Kasumi-1 (cell line): ENCODE measurements around the gene UPP1.
"Not testable (repeated sequence)": the region's sequence is repeated elsewhere in the genome, so short reads cannot be mapped to it uniquely, and the experiment has no call there.

Experiments
- DNase-seq, 2 experiments: peaks; one replicate each; lab custom pipeline; 2025; lab: John Stamatoyannopoulos, UW

UPP1 gene

DNA sequence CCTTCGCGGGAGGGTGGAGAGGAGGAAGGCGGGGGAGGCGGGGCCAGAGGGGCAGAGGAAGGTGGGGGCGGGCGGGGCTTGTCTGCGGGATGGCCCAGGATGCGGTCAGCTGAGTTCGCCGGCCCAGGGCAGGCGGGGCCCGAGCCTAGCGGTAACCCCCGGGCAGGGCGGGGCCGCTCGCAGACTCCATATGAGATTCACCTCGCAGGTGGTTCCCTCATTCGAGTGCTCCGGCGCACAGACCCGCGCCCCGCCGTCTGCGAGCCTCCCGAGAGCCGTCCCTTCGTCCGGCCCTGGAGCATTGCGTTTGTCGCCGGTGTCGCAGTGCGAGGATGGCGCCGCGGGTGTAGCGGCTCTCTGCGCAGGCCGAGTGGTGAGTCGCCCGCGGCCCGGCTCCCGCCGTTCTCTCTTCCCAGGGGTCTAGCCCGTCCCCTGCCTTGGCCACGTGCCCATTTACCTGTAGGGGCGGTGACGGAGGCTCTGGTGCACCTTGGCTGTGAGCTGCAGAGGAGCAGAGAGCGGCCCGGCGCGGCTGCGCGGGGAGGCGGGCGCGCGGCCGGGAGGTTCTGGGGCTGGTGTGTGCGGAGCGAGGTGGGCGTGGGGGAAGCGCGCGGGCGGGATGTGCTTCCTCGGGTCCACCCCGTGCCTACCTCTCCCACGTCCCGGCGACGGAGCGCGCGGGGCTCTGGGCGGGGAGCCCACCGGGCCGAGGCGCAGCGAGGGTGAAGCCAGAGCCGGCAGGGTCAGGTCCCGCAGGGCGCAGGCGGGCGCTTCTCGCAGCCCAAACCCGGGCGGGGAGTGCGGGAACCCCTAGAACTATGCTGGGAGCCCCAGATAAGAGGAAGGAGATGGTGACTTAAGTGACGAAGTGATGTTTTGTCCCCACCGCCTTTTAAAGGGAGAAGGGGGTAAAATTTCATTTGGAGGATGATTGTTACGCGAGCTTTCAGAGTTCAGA, at the start of gene UPP1:
TSS of gene UPP1 (plus strand) at position 220 of the 958 bp plus-strand sequence. CDS start 5,519 bp downstream, outside the sequence.
- DNase-seq = no peak

DNA sequence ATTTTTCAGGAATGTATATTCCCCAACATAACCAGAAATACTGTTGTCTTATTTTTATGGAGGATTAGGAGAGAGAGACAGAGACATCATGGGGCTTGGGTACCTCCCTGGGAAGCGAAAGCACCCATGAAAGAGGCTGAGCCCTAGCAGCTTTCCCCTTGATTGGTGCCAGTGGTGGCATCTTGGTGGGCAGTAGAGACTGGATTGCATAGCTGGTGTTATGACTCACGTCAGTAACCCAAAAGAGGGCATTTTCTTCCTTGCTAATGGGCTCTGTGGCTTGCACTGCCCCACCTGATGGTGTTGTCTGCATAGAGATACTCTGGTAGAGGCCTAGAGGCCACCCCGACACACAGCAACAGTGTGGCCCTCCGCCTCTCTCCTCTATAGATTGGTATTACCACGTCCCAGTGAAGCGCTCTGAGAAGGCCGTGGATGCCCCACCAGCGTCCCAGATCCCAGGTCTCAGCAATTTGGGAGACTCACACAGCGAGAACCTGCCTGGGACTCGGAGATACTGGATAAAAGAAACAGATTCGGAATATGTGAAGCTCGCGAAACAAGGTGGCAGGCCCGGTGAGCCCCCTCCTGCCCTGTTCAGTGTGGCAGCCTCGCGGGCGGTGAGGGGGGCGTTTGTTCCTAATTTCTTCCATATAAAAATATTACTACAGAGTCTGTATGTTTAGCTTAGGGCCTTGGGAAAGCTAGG, 48.0 kb upstream of the UPP1 start:
- DNase-seq = no peak

- no peak for DNase-seq
These were observed 47.5 kb upstream of the UPP1 start for GRCh38 chr7:48041653-48041970.

DNA sequence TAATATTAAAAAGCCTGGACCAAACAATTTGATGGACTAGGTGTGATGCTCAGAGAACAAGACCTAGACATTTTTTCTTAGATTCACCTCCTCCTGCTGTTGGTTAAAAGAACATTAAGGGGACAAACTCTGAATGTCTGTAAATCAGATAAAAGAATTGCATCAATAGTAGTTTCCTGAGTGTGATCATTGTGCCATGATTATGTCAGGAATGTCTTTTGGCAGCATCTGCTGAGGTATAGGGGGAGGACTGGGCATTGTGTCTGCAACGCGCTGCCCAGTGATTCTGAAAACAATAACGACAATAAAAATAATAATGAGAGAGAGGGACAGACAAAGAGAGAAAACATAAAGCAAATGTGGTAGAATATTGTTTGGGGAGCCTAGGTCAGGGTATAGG, 46.8 kb upstream of the UPP1 start:
- no peak for DNase-seq

GRCh38 chr7:48042636-48043035, 46.4 kb upstream of the UPP1 start:
- no peak for DNase-seq

GRCh38 chr7:48045195-48045765, 43.8 kb upstream of the UPP1 start:
- no peak for DNase-seq

- DNase-seq = no peak
These were observed 42.6 kb upstream of the UPP1 start for GRCh38 chr7:48046458-48046857.

DNA sequence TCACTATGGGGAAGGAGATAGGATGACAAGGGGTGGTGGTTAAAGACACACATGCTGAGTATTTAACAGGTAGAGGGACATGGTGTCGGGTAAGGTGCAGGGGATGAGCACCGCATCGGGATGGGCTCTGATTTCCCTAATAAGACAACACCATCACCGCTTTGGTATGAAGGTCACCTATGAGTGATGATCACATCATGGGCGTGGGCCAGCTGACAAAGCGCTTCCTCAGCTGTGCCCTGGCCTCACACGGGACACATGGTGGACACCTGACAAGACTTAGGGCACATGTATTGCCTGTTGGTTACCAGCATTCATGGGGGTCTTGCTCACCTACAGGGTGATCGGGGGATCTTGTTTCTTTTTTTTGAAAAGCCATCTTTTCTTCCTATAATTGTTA, 41.0 kb upstream of the UPP1 start:
- no peak for DNase-seq

DNA sequence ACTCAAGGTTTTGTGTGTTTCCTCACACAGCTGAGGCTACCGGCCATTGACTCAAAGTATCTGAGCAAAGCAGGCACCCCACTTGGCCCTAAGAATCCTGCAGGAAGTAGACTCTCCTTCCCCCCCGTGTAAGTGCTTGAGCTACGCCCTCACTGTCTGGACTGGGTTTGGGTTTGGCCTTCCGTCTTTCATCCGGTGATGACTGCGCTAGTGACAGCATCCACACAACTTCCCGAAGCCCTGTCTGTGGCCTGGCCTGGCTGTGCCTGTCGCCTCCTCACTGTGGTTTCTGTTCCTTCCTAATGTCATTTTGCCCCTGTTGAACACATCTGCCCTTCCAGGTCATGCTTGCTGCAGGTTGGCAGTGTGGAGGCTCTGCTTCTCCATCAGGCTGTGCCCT, 39.2 kb upstream of the UPP1 start:
- no peak for DNase-seq

DNA sequence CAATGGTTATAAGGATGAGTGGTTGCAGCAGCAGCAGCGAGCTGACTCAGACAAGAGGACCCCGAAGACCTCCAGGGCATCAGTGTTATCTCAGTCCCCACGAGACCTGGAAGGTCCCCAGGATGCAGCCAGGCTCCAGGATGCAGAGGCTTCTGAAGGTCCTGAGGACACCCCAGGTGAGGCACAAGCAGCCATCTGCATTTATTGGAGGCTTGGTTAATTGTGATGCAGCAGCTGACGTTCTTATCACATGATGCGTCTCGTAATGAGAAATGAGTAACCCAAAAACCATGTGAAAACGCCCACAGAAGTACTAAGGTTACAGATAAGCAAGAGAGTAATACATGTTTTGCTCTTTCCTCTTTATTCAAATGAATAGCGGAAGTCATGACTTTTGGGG, 36.3 kb upstream of the UPP1 start:
- DNase-seq = no peak

- no peak for DNase-seq
These were observed 35.3 kb upstream of the UPP1 start for GRCh38 chr7:48053736-48054135.

DNA sequence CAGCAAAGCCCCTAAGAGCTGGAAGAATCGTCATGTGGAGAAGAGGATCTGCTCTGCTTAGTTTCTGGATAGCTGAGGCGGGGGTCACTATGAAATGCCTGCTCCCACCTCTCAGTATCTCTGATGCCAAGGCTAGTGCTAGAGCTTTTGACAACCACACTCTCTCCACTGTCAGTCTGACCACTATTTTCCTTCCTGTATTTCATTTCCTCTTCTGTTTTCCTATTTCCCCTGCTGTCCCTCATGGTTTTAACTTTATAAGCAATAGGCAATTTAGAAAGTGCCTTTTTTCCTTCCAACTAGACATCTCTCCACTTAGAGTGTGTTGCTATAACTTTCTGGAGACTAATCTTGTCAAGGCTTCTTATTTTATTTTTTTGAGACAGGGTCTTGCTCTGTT, 30.1 kb upstream of the UPP1 start:
- DNase-seq = peak; percentile 14 to 21

- no peak for DNase-seq
These were observed 29.4 kb upstream of the UPP1 start for GRCh38 chr7:48059706-48060105.

DNA sequence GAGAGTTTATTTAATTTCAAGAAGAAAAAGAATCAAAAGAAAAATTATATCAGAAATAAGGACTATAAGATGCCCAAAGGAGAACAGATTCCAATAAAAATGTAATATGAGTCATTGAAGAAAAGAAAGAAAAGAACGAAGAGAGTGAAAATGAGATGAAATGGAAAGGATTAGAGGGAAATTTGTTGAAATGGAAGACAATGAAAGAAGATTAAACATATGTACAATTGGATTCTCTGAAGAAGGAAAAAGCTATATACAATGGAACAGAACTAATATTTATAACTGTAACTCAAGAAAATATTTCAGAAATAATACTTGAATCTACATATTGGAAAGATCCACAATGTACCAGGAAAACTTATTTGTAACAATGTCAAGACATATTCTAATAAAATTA, 25.1 kb upstream of the UPP1 start:
- no peak for DNase-seq

DNA sequence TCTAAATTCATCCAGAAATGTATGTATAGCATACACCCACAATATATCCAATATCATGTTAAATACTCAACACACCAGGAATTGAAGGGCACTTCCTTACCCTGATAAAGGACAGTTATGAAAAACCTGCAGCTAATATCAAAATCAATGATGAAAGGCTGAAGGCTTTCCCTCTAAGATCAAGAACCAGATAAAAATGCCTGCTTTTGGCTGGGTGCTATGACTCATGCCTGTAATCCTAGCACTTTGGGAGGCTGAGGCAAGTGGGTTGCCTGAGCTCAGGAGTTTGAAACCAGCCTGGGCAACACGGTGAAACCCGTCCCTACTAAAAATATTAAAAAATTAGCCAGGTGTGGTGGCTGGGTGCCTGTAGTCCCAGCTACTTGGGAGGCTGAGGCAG, 21.6 kb upstream of the UPP1 start:
- DNase-seq = no peak

GRCh38 chr7:48074204-48074654, 14.8 kb upstream of the UPP1 start:
- DNase-seq = no peak

DNA sequence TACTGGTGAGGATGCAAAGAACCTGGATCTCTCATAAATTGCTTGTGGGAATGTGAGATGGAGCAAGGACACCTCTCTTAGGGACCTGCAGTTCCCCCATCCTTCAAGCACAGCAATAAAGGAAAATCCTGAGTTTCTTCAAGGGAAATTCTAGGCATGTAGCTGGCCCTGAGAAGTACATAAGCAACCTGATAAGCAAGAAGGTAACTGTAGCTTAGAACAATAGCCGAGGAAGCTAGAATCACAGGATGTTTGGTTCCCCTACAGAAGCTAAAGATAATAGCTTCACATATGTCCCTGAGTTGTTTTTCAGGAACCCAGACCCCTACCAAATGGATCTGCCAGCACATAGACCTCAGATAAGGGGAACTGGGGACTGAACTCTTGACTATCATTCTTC, 11.6 kb upstream of the UPP1 start:
- DNase-seq = no peak

DNA sequence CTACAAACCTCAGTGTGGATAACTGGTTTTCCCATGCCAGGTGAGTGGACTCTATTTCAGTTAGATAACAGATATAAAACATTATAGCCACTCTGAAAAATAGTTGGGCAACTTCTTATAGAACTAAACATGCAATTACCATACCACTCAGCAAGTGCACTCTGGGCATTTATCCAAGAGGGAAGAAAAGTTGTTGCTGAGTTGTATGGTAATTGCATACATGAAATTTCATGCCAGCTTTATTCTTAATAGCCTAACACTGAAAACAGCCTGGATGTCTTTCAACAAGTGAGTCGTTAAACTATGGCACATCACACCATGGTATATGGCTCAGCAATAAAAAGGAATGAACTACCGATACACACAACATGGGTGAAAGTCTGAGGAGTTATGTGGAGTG, 10.6 kb upstream of the UPP1 start:
- DNase-seq = no peak

- not testable (repeated sequence) for DNase-seq
These were observed 6.7 kb upstream of the UPP1 start for GRCh38 chr7:48082378-48082777.

- DNase-seq = no peak
These were observed 5.8 kb upstream of the UPP1 start for GRCh38 chr7:48083114-48083830.

DNA sequence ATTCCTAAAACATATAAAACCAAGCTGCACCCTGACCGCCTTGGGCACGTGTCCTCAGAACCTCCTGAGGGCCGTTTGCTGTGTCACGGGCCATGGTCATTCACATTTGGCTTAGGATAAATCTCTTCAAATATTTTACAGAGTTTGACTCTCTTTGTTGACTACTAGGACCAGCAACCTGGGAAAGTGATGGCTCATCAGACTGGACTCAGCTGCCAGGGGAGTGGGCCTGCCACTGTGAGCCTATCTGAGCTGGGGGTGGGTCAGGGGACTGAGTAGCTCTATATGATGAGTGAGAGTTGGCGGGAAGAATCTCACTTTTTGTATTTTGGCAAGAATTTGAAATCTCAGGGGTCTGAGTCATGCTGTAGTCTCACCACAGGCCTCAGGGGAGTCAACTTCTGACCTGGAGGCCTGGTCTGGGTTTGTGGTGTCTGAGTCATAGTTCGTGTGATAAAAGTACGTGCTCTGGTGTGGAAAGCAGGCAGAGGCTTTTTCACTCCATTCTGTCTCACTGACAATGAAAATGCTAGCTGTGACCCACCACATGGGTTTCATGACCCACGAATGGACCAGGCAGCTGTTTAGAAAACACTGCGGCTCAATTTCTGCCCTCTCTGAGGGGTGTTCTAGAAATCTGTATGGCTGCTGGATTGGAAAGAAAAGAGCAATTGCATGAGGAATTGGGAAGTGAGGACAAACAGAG, 4.2 kb upstream of the UPP1 start:
- DNase-seq = peak; percentile 74 to 77

DNA sequence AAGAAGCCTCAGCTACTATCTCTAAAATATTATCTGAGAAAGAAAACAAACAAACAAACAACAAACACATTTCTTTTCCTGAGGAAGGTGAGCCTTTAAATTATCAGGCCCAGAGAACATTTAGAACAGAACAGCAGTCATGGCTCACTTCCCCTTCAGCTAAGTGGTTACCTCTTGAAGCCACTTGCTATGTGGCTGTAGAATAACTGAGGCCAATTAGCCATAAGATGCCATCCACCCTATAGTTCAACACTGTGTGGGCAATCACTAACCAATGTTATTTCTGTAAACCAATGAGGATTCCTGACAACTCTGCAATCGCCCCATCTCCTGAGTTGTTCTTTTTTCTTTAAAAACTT, 3.7 kb upstream of the UPP1 start:
- peak in 1 of 2 experiments; percentile 33 for DNase-seq
